PC-9 (cell line): ENCODE results near the gene BRD4.

Experiments used
- EZH2 ChIP-seq: fragments of 200-600 bp; sonication (generic); IDR thresholded peaks from 2 replicates; pipeline ENCODE4 v1.8.0; 2017; ENCODE audit warnings: antibody characterized with exemption, low read depth
- TF ChIP-seq, protein P1 (sequence below): fragments of 200-600 bp; sonication (generic); conservative IDR thresholded peaks from 2 replicates; pipeline ENCODE4 v1.6.1; 2017; ENCODE audit warnings: mixed run types, antibody characterized with exemption, mild to moderate bottlenecking, moderate library complexity

DNA sequence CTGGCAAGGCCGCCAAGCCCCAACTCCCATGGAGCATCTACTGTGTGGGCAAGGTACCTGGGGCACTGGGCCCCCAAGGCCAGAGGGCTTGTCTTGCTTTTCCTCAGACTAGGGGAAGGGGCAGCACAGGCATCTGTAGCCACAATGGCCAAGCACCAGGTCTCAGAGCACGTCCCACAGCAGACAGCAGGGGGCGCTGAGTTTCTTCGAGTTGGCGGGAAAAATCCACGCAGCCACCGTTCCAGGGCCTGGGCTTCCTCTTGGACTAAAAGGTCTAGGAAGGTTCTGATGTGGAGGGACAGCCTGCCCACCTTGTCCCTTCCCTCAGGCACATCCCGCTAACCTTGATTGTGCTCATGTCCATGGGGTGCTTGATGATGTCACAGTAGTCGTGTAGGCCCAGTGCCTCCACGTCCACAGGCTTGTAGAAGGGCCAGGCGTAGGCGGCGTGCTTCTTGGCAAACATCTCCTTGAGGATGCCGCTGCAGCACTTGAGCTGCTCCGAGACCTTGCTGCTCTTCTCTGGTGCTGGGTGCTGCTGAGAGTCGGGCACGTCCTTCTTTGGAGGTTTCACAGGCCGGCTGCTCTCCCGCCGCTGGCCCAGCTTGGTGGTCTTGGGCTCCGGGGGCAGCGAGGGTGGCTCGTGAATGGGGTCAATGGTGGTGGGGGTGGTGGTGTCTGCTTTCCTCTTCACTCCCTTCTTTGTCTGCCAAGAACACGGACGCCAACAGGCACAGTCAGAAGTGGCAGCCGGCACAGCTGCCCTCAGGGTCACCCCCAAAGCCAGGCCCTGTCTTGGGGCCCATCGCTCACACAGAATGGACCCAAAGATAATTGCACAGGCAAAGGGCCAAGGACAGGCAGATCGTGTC is 68.0 kb downstream of the BRD4 start:
- TF ChIP-seq, protein P1, sequence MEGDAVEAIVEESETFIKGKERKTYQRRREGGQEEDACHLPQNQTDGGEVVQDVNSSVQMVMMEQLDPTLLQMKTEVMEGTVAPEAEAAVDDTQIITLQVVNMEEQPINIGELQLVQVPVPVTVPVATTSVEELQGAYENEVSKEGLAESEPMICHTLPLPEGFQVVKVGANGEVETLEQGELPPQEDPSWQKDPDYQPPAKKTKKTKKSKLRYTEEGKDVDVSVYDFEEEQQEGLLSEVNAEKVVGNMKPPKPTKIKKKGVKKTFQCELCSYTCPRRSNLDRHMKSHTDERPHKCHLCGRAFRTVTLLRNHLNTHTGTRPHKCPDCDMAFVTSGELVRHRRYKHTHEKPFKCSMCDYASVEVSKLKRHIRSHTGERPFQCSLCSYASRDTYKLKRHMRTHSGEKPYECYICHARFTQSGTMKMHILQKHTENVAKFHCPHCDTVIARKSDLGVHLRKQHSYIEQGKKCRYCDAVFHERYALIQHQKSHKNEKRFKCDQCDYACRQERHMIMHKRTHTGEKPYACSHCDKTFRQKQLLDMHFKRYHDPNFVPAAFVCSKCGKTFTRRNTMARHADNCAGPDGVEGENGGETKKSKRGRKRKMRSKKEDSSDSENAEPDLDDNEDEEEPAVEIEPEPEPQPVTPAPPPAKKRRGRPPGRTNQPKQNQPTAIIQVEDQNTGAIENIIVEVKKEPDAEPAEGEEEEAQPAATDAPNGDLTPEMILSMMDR, result peak; percentile 86
- no peak for TF ChIP-seq EZH2
